ENCODE data around the gene HSD3B7. TPM values are rescaled to one million over a fixed set of nuclear protein-coding genes. Genes with fewer than 3 reads are reported as not detected.

Gene HSD3B7
- total RNA-seq, 2 experiments from 2014 or later, result 1.6 to 2.2 TPM

- DNase-seq (no peak), ATAC-seq (no peak)
- no peak overlapping the region for H3K4me3 Mint-ChIP-seq
- H3K36me3 Mint-ChIP-seq (ENCODE audit: low read depth), result peaks cover 53% of the 10 kb centered on the region
- POLR2A ChIA-PET, result no interaction called here
- no peaks in the 10 kb centered on the region for H3K9me3 Mint-ChIP-seq (ENCODE audit: low read depth)
- H3K4me1 Mint-ChIP-seq, result no peaks in the 10 kb centered on the region
- no peaks in the 10 kb centered on the region for H3K27me3 Mint-ChIP-seq
- CTCF ChIA-PET, result interaction anchor here (0.6 to 1.6 kb wide), 2 partner anchors 9 to 896 kb away, joined by 3 read pairs; no protein-coding TSS in a partner anchor
- H3K27ac Mint-ChIP-seq, result no peak overlapping the region
- intact Hi-C loops (cut with DNase I, micrococcal nuclease), result no loop called here
These were observed 12.1 kb upstream of the HSD3B7 start for GRCh38 chr16:30972872-30973271.

- ChIA-PET CTCF (no interaction called here), POLR2A (no interaction called here)
- Mint-ChIP-seq H3K4me3 (no peak overlapping the region), H3K27ac (no peak overlapping the region), H3K4me1 (no peaks in the 10 kb centered on the region), H3K9me3 (ENCODE audit: low read depth) (no peaks in the 10 kb centered on the region), H3K27me3 (no peaks in the 10 kb centered on the region), H3K36me3 (ENCODE audit: low read depth) (peaks cover 50% of the 10 kb centered on the region)
- DNase-seq, result no peak
- intact Hi-C loops (cut with DNase I, micrococcal nuclease), result no loop called here
- ATAC-seq, result no peak
These were observed 10.7 kb upstream of the HSD3B7 start for GRCh38 chr16:30974348-30974747.

DNA sequence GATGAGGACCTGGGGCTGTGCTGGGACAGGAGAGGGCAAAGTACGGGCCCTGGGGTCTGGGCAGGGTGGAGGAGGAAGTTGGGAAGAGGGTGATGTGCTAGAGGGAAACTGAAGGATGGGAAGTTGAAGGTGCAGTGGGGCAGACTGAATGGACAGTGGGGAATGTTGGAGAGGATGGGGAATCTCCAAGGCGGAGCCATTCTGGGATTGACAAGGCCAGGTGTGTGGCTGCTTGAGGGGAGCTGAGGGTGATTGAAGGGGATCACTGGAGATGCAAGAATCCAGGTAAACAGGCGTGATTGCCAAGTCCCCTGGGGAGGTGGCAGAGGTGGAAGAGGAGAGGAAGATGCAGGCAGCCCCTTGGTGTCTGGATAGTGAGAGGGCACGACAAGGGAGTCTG is 8.5 kb upstream of the HSD3B7 start:
- peaks cover 45% of the 10 kb centered on the region for H3K36me3 Mint-ChIP-seq (ENCODE audit: low read depth)
- H3K4me3 Mint-ChIP-seq, result no peak overlapping the region
- H3K4me1 Mint-ChIP-seq, result no peaks in the 10 kb centered on the region
- ChIA-PET POLR2A (no interaction called here), CTCF (no interaction called here)
- ATAC-seq (no peak), DNase-seq (no peak)
- H3K9me3 Mint-ChIP-seq (ENCODE audit: low read depth), result no peaks in the 10 kb centered on the region
- H3K27ac Mint-ChIP-seq, result no peak overlapping the region
- intact Hi-C loops (cut with DNase I, micrococcal nuclease), result no loop called here
- no peaks in the 10 kb centered on the region for H3K27me3 Mint-ChIP-seq

- peak; percentile 62 for DNase-seq
- no peaks in the 10 kb centered on the region for H3K4me1 Mint-ChIP-seq
- peak; percentile 59 for ATAC-seq
- no peaks in the 10 kb centered on the region for H3K27me3 Mint-ChIP-seq
- CTCF ChIA-PET, result interaction anchor here (0.7 to 0.9 kb wide), 2 partner anchors 17 to 36 kb away, joined by 3 read pairs; no protein-coding TSS in a partner anchor
- intact Hi-C loops (cut with DNase I, micrococcal nuclease), result no loop called here
- H3K27ac Mint-ChIP-seq, result no peak overlapping the region
- peaks cover 37% of the 10 kb centered on the region for H3K36me3 Mint-ChIP-seq (ENCODE audit: low read depth)
- H3K4me3 Mint-ChIP-seq, result no peak overlapping the region
- POLR2A ChIA-PET, result no interaction called here
- no peaks in the 10 kb centered on the region for H3K9me3 Mint-ChIP-seq (ENCODE audit: low read depth)
These were observed 7.5 kb upstream of the HSD3B7 start for GRCh38 chr16:30977502-30977901.

DNA sequence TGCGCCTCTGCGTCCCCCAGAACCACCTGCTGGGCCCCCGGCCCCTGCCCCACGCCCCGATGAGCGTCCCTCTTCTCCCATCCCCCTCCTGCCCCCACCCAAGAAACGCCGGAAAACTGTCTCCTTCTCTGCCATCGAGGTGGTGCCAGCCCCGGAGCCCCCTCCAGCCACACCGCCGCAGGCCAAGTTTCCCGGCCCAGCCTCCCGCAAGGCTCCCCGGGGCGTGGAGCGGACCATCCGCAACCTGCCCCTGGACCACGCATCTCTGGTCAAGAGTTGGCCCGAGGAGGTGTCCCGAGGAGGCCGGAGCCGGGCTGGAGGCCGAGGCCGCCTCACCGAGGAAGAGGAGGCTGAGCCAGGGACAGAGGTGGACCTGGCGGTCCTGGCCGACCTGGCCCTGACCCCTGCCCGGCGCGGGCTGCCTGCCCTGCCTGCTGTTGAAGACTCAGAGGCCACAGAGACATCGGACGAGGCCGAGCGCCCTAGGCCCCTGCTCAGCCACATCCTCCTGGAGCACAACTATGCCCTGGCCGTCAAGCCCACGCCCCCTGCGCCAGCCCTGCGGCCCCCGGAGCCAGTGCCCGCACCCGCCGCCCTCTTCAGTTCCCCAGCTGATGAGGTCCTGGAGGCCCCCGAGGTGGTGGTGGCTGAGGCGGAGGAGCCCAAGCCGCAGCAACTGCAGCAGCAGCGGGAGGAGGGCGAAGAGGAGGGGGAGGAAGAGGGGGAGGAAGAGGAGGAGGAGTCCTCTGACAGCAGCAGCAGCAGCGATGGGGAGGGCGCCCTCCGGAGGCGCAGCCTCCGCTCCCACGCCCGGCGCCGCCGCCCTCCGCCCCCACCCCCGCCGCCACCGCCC is 5.6 kb upstream of the HSD3B7 start:
- ATAC-seq, result no peak
- H3K9me3 Mint-ChIP-seq (ENCODE audit: low read depth), result no peaks in the 10 kb centered on the region
- no peak for DNase-seq
- intact Hi-C loops (cut with DNase I, micrococcal nuclease), result loop anchor here (10.0 kb wide), 2 partner anchors 115 to 315 kb away; partner anchors contain the start of gene VKORC1 (in 1 of the 2)
- H3K36me3 Mint-ChIP-seq (ENCODE audit: low read depth), result peaks cover 30% of the 10 kb centered on the region
- no peak overlapping the region for H3K27ac Mint-ChIP-seq
- CTCF ChIA-PET, result interaction anchor here (0.8 kb wide), 1 partner anchor 196 kb away, joined by 4 read pairs; no protein-coding TSS in a partner anchor
- H3K4me1 Mint-ChIP-seq, result no peaks in the 10 kb centered on the region
- H3K4me3 Mint-ChIP-seq, result no peak overlapping the region
- no peaks in the 10 kb centered on the region for H3K27me3 Mint-ChIP-seq
- POLR2A ChIA-PET, result no interaction called here

GRCh38 chr16:30980023-30980371 is 5.0 kb upstream of the HSD3B7 start:
- Mint-ChIP-seq H3K4me3 (no peak overlapping the region), H3K27ac (no peak overlapping the region), H3K9me3 (ENCODE audit: low read depth) (no peaks in the 10 kb centered on the region), H3K27me3 (no peaks in the 10 kb centered on the region), H3K4me1 (peaks cover 3% of the 10 kb centered on the region), H3K36me3 (ENCODE audit: low read depth) (peaks cover 28% of the 10 kb centered on the region)
- no peak for ATAC-seq
- no peak for DNase-seq
- POLR2A ChIA-PET, result no interaction called here
- intact Hi-C loops (cut with DNase I, micrococcal nuclease), result loop anchor here (10.0 kb wide), 2 partner anchors 115 to 315 kb away; partner anchors contain the start of gene VKORC1 (in 1 of the 2)
- CTCF ChIA-PET, result no interaction called here

DNA sequence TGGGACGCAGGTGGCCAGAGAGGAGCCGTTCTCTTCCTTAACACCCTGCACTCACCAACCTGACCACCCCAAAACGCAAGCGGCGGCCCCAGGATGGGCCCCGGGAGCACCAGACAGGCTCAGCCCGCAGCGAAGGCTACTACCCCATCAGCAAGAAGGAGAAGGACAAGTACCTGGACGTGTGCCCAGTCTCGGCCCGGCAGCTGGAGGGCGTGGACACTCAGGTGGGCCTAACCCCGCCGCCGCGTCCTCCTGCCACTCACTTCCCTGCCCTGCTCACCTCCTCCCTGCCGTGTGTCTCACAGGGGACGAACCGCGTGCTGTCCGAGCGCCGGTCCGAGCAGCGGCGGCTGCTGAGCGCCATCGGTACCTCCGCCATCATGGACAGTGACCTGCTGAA is 4.6 kb upstream of the HSD3B7 start:
- Mint-ChIP-seq H3K4me1 (peaks cover 3% of the 10 kb centered on the region), H3K9me3 (ENCODE audit: low read depth) (no peaks in the 10 kb centered on the region), H3K36me3 (ENCODE audit: low read depth) (peaks cover 28% of the 10 kb centered on the region), H3K4me3 (no peak overlapping the region), H3K27ac (no peak overlapping the region), H3K27me3 (no peaks in the 10 kb centered on the region)
- CTCF ChIA-PET, result interaction anchor here (0.6 kb wide), 1 partner anchor 488 kb away, joined by 3 read pairs; no protein-coding TSS in a partner anchor
- POLR2A ChIA-PET, result no interaction called here
- ATAC-seq, result no peak
- no peak for DNase-seq
- intact Hi-C loops (cut with DNase I, micrococcal nuclease), result loop anchor here (10.0 kb wide), 2 partner anchors 114 to 314 kb away; partner anchors contain the start of gene VKORC1 (in 1 of the 2)

GRCh38 chr16:30980959-30981358 is 4.0 kb upstream of the HSD3B7 start:
- DNase-seq, result no peak
- Mint-ChIP-seq H3K9me3 (ENCODE audit: low read depth) (no peaks in the 10 kb centered on the region), H3K4me1 (peaks cover 3% of the 10 kb centered on the region), H3K27ac (no peak overlapping the region), H3K27me3 (no peaks in the 10 kb centered on the region), H3K4me3 (no peak overlapping the region), H3K36me3 (ENCODE audit: low read depth) (peaks cover 24% of the 10 kb centered on the region)
- CTCF ChIA-PET, result interaction anchor here (0.6 to 0.7 kb wide), 2 partner anchors 43 to 488 kb away, joined by 3 read pairs; no protein-coding TSS in a partner anchor
- intact Hi-C loops (cut with DNase I, micrococcal nuclease), result loop anchor here (10.0 kb wide), 2 partner anchors 114 to 314 kb away; partner anchors contain the start of gene VKORC1 (in 1 of the 2)
- no peak for ATAC-seq
- POLR2A ChIA-PET, result interaction anchor here (0.6 kb wide), 1 partner anchor 462 kb away, joined by 3 read pairs; the partner anchor contains the start of gene ZNF843

- ChIA-PET POLR2A (interaction anchor here (1.1 kb wide), 1 partner anchor 143 kb away, joined by 3 read pairs; no protein-coding TSS in a partner anchor), CTCF (interaction anchor here (0.5 to 5.2 kb wide), 11 partner anchors 11 to 886 kb away, joined by 3 to 35 read pairs (median 4); no protein-coding TSS in a partner anchor)
- no peak for ATAC-seq
- Mint-ChIP-seq H3K9me3 (ENCODE audit: low read depth) (no peaks in the 10 kb centered on the region), H3K36me3 (ENCODE audit: low read depth) (peaks cover 18% of the 10 kb centered on the region), H3K27me3 (no peaks in the 10 kb centered on the region), H3K27ac (no peak overlapping the region), H3K4me1 (peaks cover 3% of the 10 kb centered on the region), H3K4me3 (no peak overlapping the region)
- intact Hi-C loops (cut with DNase I, micrococcal nuclease), result loop anchor here (10.0 kb wide), 2 partner anchors 112 to 312 kb away; partner anchors contain the start of gene VKORC1 (in 1 of the 2)
- DNase-seq, result no peak
These were observed 2.3 kb upstream of the HSD3B7 start for GRCh38 chr16:30982548-30983288.

DNA sequence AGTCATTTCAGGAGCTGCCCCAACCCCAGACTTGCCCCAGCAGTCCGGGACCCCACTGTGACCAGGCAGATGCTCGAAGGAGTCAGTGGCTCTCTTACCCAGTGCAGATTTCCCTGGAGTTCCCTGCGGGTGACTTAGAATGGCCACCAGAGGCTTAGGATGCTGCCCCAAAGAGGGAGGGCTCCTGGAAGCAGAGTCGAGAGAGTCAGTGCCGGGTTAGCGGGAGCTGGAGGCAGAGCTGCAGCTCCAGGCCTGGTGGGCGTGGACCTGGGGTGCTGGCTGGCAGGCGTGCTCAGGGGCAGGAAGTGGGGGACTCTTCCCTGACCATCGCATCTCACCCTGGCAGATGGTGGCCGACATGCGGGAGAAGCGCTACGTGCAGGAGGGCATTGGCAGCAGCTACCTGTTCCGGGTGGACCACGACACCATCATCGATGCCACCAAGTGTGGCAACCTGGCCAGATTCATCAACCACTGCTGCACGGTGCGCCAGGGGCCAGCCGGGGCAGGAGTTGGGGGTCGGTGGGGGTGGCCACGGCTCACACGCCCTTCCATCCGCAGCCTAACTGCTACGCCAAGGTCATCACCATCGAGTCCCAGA is 1.6 kb upstream of the HSD3B7 start:
- POLR2A ChIA-PET, result no interaction called here
- intact Hi-C loops (cut with DNase I, micrococcal nuclease), result loop anchor here (10.0 kb wide), 2 partner anchors 111 to 311 kb away; partner anchors contain the start of gene VKORC1 (in 1 of the 2)

More for the DNA sequence above, 1.6 kb upstream of the HSD3B7 start:
- peaks cover 3% of the 10 kb centered on the region for H3K4me1 Mint-ChIP-seq
- no peak overlapping the region for H3K4me3 Mint-ChIP-seq
- no peak for DNase-seq
- no peak overlapping the region for H3K27ac Mint-ChIP-seq
- no peaks in the 10 kb centered on the region for H3K9me3 Mint-ChIP-seq (ENCODE audit: low read depth)
- no peaks in the 10 kb centered on the region for H3K27me3 Mint-ChIP-seq
- peaks cover 18% of the 10 kb centered on the region for H3K36me3 Mint-ChIP-seq (ENCODE audit: low read depth)
- no peak for ATAC-seq
- CTCF ChIA-PET, result interaction anchor here (0.5 to 5.2 kb wide), 12 partner anchors 10 to 886 kb away, joined by 3 to 35 read pairs (median 4); no protein-coding TSS in a partner anchor
